GM19043 (cell line): ENCODE results near the gene PSMG1.

Experiments
- ATAC-seq: cut with Tn5 transposase; IDR thresholded peaks from one replicate; pipeline ENCODE4 v1.9.1; 2021; ENCODE audit warnings: low read depth; ENCODE audit not compliant: unreplicated experiment

PSMG1 gene

GRCh38 chr21:39189857-39190604, 6.8 kb upstream of the PSMG1 start:
- no peak for ATAC-seq

- no peak for ATAC-seq
These were observed 5.4 kb upstream of the PSMG1 start for GRCh38 chr21:39188521-39189139.

GRCh38 chr21:39187141-39187540, 3.9 kb upstream of the PSMG1 start:
- ATAC-seq: no peak

- ATAC-seq: no peak
These were observed 3.4 kb upstream of the PSMG1 start for GRCh38 chr21:39186676-39187075.

GRCh38 chr21:39185157-39185556, 1.9 kb upstream of the PSMG1 start:
- no peak for ATAC-seq

GRCh38 chr21:39184050-39184980, 1.1 kb upstream of the PSMG1 start:
- ATAC-seq: no peak

- ATAC-seq: no peak
These were observed 573 bp downstream of the PSMG1 start for GRCh38 chr21:39182484-39183271.

- no peak for ATAC-seq
These were observed 1.2 kb downstream of the PSMG1 start for GRCh38 chr21:39182016-39182415.

GRCh38 chr21:39181205-39181818, 1.9 kb downstream of the PSMG1 start:
- ATAC-seq: no peak

GRCh38 chr21:39180429-39181019, 2.7 kb downstream of the PSMG1 start:
- no peak for ATAC-seq

- no peak for ATAC-seq
These were observed 4.8 kb downstream of the PSMG1 start for GRCh38 chr21:39178421-39178820.

GRCh38 chr21:39176271-39176709, 7.0 kb downstream of the PSMG1 start:
- ATAC-seq: no peak

- ATAC-seq: no peak
These were observed 7.6 kb downstream of the PSMG1 start for GRCh38 chr21:39175665-39176064.

- ATAC-seq: no peak
These were observed 8.1 kb downstream of the PSMG1 start for GRCh38 chr21:39175154-39175553.

- ATAC-seq: no peak
These were observed 9.3 kb downstream of the PSMG1 start for GRCh38 chr21:39173716-39174680.

- ATAC-seq: no peak
These were observed 13.3 kb downstream of the PSMG1 start for GRCh38 chr21:39169906-39170305.

GRCh38 chr21:39168800-39169199, 14.5 kb downstream of the PSMG1 start:
- no peak for ATAC-seq

- ATAC-seq: no peak
These were observed 18.7 kb downstream of the PSMG1 start for GRCh38 chr21:39164523-39164922.
